ENCODE data around the gene HERC3.

Gene HERC3

DNA sequence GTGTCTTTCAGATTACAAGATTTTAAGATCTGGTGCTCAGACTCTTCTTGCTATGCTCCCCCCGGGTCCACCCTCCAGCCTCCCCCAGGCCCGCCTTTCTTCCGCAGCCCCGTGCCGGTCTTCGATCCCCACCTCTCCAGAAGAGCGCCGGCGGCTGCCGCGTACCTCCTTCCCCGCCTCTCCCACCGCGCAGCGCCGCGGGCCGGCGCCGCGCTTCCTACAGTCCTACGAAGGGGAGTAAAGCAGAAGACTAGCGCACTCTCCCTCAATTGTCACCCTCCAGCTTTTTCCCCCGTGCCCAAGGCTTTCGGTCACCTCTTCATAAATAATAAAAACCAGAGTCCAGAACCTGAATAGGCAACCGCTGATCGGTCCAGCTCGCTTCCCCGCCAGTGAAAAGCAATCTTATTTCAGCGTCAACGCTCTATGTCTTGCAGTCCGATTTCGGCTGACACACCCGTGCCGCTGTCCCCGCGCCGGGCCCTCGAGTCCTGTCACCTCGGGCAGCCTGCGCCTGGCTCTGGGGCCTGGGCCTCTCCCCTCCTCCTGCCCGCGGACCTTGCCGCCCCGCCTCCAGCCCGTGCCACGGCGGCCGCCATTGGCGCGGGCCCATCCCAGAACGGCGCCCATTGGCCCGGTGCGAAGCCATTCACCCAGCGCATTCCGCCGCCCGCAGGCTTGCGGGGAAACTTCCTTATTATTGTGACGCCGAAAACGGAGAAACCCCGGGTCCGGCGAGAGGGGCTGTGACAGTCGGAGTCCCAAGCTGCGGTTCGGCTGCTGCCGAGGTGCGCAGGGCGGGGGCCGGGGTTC lies at the start of gene HERC3:
Gene HERC3, plus strand, starts transcription at position 694 of the 813 bp plus-strand sequence. CDS start 13,344 bp downstream, outside the sequence.
- peak; percentile 92 for DNase-seq (ENCODE audit: low spot score)

DNA sequence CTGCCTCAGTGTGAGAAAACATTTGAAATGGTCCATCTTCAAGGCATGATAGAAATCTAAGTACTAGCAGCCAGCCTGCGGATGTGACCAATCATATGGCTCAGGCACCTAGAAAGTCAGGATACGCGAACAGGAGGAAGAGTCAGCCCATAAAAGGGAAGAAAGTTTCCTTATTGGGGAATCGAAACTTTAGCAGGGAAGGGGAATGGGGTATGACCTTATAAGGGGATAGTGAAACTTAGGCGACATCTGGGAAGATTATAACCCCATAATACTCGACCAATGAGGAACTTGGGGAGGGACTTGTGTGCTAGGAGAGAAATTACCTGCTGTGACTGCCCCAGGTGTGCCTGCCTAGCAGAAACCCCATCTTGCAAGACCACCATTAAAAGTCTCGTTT lies 42.5 kb upstream of the HERC3 start:
- no peak for DNase-seq (ENCODE audit: low spot score)

DNA sequence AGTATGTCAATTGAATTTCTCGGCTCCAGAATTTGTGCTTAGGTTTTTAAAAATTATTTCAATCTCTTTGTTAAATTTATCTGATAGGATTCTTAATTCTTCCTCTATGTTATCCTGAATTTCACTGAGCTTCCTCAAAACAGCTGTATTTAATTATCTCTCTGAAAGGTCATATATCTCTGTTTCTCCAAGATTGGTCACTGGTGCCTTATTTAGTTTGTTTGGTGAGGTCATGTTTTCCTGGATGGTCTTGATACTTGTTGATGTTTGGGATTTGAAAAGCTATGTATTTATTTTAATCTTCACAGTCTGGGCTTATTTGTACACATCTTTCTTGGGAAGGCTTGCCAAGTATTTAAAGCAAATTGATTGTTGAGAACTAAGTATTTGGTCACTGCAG lies 24.7 kb upstream of the HERC3 start:
- DNase-seq (ENCODE audit: low spot score), result no peak

DNA sequence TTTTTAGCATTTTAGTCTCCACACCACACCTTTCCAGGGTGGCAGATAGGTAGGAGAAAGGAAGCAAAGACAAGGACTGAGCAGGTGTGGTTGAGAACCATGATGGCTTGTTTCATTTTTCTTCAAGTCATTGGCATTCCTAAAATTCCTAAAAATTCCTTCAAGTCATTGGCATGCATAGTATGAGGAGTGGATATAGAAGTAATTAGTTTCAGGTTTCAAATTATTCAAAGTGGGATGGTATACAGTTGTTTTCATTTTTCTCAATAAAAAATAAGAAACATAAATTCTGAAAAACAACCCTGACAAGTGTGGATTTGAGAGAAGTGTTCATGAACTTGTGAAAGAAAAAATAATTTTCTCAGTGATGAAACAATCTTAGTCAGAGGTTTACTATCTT lies 22.3 kb upstream of the HERC3 start:
- DNase-seq (ENCODE audit: low spot score), result no peak

DNA sequence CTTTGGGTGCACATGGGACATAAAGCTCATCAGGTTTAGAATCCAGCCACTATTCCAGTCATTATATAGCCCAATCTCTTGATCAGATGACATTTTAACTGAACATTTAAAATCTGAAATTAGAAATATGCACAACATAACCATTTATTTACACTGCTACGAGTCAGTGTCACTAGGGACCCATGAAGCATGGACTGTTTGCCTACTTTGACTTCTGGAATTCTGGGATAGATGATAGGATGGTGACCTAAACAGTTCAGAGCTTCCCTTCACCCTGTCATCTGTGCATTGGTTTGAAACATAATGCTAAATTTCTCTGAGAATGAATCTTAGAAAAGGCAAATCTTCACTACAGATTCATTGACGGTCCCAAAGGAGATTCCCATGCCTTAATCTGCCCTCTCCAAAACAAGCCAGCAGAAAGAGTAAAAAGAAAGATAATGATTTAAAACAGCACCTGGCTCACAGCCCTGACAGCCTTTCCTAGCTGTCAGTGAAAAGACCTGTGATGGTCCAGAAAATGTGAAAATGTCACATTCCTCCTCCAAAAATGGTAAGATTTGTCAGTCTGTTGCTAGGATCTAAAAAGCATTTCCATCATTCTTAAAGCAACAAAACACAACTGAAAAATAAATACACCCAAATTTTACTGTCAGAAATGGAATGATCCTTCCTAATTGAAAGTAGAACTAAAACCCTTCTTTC lies 18.9 kb upstream of the HERC3 start:
- DNase-seq (ENCODE audit: low spot score), result no peak

DNA sequence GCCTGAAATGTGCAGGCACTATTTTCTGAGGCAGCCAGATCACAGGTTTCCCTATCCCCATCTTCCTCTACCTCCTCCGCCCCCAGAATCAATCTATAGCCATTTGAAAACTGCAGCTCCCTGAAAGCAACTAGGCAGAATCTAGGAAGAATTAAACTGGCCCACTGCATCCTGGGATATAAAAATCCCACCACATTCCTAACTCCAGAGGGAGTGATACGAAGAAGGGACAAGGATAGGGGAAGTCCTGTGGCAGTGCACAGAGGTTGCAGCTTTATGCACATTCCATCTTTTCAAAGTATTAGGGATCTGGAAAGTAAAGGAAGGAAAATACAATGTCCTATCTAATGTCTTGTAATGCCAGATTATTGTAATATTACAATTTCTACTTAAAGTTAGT lies 18.3 kb upstream of the HERC3 start:
- no peak for DNase-seq (ENCODE audit: low spot score)

DNA sequence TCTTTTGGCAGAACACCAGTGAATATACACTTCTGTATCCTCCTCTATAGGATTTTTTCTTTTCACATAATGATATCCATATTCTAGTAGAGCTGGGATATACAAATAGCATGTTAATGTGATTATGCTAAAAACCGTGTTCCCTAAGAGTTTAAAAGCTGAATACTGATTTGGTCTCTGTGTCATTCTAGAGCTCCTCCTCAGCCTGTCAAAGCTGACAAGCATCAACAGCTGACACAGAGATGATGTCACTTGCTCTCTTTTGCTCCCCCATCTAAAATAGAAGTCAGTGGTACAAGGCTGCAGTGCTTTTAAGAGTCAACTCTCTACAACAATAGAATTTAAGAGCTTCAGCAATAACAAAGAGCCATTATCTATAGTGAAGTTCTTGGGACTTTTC lies 17.1 kb upstream of the HERC3 start:
- DNase-seq (ENCODE audit: low spot score), result no peak

DNA sequence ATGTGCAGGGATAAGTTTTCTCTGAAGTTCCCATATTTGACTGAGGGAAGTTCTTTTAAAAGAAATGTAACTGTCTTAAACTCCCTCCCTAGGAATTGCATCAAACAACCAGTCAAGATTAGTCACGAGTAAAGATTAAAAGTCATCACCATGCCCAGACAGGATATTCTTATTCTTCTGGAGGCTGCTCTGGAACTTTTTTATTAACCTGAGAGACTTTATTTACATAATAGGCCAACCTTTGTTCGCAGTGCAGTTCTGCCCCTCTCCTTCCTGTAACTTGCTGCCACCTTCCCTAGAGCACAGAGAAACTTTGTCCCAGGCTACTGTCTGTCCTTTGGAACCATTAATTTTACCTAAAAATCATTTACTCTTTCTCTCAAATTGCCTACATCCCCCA lies 9.8 kb upstream of the HERC3 start:
- DNase-seq (ENCODE audit: low spot score), result peak; percentile 22

DNA sequence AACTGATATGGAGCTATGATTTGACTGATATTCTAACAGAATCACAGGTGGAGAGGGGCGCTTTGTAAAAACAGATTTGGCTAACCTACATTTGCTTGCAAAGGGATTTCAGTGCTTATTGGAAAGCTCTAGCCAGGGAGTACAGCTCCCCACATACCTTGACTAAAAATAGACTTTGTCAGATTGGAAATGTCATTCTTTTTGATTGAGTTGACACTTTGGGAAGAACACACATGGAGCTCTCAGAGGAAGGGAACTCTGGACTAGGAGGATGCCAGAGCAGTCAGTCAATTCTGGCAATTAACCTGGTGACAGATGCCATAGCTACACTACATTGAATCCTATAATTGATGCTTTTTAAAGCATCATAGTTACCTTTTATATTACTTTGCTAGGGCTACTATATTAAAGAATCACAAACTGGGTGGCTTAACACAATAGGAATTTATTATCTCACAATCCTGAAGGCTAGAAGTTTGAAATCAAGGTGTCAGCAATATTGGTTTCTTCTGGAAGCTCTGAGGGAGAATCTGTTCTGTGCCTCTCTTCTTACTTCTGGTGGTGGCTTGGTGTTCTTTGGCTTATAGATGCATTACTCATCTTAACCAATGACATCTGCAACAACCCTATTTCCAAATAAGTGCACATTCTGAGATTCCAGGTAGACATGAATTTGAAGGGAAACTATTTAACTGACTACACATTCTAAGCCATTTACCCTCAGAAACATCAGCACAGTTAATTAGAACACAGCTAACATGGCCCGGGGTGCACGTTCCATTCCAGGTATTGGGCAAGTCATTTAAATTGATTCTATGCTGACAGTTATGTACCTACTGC lies 8.4 kb upstream of the HERC3 start:
- no peak for DNase-seq (ENCODE audit: low spot score)

DNA sequence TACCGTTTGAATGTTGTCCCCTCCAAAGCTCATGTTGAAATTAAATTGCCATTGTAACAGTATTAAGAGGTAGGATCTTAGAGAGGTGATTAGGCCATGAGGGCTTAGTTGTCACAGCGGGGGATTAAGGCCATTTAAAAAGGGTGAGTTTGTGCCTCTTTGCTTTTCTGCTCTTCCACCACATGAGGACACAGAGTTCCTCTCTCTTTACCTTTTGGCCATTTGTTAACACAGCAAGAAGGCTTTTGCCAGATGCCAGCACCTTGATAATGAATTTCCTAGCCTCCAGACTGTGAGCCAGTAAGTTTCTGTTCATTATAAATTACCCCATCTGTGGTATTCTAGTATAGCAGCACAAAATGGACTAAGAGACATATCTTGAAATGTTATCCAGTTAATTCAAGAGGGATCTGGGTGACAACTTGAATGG lies 7.8 kb upstream of the HERC3 start:
- no peak for DNase-seq (ENCODE audit: low spot score)

DNA sequence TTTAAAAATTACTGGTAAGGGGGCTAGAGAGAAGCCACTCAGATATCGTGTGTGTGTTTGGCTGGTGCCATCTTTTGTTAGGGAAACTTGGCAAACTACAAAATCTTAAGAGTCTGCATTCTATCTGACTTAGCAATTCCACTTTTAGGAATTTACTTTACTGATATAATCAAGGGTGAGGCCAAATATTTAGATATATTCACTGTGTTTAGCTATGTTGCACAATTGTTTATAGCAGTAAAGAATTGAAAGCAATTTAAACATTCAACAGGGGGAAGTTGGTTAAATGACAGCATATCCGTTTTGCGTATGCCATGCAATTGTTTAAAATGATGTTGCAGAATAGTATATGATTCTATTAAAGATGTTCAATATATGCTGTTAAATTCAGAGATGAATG lies 6.4 kb upstream of the HERC3 start:
- no peak for DNase-seq (ENCODE audit: low spot score)

DNA sequence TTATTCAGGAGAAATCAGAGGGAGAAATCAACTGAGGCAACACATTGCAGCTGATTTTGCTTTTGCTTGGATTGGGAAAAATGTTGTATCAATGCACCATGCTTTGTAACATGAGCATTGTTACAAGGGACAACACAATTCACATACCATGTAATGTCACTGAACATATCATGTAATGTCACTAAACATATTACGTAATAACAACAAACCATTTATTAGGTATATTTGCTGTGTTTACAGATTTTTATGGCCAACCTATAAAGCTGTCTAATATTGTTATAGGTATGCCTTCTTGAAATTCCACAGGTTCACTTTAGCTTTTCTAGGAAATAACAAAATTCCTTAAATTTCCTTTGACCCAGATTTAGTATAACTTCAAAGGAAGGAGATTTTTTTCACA lies 5.0 kb upstream of the HERC3 start:
- DNase-seq (ENCODE audit: low spot score), result no peak

DNA sequence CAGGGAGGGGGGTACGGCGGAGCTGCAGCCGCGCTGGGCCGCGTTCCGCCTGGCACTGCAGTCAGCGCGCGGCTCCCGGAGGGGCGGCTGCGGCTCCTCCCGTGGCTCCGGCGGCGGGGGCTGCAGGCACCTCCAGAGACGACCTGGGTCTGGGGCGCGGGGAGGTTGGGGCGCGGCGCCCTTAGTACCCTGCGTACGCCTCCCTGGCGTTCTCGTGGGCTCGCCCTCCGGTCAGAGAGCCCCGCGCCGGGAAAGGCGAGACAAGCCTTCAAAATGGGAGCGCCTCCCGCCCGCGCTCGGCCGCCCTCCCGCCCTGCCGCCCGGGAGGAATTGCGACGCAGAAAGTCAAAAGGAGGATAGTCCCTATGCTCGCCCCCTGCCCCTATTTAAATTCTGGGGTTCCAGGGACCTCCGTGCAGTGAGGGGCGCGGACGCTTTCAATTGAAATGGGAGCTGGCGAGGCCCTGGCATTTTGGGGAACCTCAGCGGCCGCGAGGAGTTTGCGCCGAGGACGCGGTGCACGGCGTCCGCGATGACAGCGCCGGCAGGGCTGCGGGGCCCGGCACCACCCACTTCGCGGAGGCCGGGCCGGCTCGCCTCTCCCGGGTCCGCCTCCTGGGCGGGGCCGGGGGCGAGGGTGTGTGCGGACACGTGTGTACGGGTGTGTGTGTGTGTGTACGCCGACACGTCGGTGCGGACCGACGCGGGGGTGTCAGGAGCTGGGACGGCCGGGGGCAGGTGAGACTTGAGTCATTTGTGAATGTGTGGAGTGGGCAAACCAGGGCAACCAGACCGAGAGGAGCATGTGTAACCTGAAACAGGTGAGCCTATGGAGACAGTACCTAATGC lies 544 bp downstream of the HERC3 start:
- peak; percentile 76 for DNase-seq (ENCODE audit: low spot score)

DNA sequence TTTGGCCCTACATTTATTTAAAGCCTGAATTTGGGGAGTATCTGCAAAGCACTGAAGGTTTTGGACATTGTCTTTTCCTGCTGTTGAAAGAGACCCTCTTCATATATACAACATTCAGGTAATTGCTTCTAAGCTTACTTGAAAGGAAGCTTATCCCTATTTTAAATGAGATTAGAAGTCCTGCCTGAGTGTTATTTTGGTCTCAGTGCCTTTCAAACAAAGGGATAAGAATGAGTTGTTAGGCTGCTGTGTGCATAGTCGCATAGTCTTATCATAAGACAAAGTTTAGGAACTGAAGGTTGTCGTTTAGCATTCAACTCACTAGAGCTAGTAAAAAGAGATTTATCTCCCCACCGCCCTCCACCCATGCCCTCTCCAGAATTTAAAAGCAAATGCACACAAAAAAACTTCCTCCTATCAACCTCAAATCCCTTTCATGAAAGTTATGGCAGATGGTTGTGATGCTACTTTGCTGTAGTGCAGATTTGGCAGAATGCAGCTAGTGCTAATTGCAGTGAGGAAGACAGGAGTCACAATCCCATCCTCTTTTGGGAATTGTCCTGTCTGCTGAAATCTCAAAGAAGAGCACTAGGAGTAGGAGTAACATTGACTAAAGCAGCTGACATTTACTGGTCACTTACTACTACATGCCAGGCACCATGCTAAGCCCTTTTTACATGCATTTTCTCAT lies 5.8 kb downstream of the HERC3 start:
- no peak for DNase-seq (ENCODE audit: low spot score)

DNA sequence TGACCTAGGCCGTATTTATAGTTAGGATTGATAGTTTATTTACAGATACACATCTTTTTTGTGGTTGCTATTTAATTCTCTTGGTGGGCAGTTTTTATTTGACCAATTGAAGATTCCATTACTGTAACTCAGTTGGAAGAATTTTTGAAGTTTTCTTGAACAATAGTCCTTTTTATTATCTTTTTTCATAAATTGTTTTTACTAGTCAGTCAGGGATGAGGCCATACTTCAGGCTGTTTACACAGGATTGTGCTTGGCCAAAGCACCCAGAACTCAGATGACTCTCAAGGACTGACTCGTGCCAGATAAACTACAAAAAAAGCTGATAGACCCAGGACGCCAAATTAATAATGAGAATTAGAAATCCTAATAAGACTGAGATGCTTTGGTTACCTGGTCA lies 7.0 kb downstream of the HERC3 start:
- DNase-seq (ENCODE audit: low spot score), result no peak

DNA sequence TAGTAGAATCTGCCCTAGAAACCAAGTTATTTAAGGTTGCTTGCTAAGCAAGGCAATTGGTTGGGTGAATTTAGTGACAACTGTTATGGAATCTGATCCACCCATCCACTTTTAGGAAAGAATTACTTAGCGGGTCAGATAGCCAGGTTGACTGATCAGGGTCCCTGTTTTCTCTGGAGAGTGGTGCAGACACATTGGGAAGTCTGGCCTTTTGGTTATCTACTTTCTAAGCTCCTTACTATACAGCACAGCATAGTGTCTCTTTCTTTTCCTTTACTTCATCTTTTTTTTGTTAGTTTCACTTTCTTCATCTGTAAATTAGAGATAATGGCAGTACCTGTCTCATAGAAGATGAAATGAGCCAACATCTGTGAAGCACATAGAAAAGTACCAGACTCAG lies 7.4 kb downstream of the HERC3 start:
- DNase-seq (ENCODE audit: low spot score), result no peak

DNA sequence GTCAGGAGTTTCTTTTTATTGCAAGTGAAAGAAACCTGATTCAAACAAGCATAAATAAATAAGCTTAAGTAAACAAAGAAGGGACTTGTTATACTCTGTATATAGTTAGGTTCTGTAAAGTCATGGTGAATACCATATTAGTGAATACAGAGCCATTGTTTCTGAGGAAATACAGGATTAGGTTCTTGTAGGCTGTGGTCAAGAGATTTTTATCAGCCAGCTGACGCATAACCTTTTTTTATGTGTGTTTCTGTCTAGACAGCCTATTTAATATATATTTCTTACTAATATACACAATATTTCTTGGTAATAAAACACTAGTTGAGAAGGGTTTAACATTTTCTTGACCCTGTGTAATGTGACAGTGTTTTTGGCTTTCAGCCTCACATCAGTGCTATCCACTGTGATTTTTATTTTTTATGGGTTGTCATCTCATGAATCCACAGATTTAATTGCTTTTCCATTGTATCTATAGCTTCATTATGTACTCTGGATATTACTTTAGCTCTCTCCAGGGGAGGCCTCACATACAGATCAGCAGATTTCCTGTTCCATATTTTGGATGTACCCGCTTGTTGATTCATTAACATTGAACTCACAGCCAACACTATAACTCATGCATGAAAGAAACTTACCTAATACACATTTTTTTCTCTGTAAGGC lies 8.0 kb downstream of the HERC3 start:
- no peak for DNase-seq (ENCODE audit: low spot score)

DNA sequence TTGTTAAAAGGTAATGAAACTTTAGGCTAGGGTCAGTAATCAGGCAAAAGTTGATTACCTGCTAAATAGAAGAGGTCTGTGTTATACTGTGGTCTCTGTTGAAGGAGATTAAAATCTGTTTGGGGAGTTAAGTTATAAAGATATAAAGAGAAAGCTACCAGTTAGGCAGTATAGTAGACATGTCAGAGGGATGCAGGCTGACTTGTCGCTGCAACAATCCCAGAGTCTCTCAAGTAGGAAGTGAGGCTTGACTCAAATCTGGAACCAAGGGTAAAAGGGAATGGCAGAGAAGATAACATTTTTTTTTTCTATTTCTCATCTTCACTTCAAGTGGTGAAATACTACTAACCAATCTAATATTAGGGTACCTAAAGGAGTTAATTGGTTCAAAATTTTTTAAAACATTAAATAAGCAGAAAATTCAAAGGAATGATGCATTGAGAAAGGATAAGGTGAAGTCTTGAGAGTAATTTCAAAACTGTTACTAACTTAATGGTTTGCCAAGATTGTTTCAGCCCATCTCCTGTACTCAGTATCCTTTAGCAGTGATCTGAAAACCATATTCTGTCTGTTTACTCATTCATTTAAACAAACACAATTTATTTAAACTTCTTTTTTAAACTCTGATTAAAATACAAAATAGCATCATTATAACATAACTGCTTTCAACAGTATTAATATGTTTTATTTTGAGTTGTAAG lies 12.8 kb downstream of the HERC3 start:
- no peak for DNase-seq (ENCODE audit: low spot score)

DNA sequence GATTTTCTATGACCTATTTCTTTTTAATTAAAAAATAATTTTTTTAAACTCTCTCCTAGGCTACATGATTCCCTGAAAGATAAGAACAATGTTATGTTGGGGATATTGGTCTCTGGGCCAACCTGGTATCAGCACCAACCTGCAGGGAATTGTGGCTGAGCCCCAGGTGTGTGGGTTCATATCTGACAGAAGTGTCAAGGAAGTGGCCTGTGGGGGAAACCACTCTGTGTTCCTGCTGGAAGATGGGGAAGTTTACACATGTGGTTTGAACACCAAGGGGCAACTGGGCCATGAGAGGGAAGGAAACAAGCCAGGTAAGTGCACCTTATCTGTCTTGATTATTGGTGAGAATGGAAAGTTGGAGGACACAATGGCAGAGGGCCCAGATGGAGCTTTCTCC lies 13.5 kb downstream of the HERC3 start:
- DNase-seq (ENCODE audit: low spot score), result no peak

DNA sequence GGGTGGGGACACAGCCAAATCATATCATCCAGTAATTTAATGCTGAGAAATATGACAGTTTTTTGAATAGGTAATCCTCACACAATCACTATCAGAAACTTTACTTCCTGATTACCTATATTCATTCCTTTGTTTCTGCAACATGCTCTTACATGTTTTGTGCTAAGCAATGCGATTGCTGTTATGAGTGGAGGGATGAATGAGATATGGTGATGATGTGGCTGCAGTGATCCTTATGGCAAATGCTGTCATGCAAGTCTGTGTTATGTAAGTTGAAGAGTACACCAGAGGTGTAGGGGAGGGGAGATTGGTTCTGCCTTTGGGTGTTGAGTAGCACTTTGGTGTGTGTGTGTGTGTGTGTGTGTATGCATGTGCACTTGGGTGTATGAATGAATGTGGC lies 14.6 kb downstream of the HERC3 start:
- DNase-seq (ENCODE audit: low spot score), result no peak

All from LoVo (cell line).